GM12878 (cell line): Measurements from ENCODE around the gene GBP6. TPM values are rescaled to one million over a fixed set of nuclear protein-coding genes. Genes with fewer than 3 reads are reported as not detected.
"Not testable (repeated sequence)": the region's sequence is repeated elsewhere in the genome, so short reads cannot be mapped to it uniquely, and the experiment has no call there.

Experiments
- ATAC-seq: fragments of 200-7000 bp; cut with Tn5 transposase; 3 replicates; pipeline ENCODE4 v1.9.1; 2020; ENCODE audit warnings: mild to moderate bottlenecking, moderate library complexity
- BruUV-seq: library from RNA; stranded (reverse); fragments of 400-500 nt; replicated peaks from 2 replicates; lab custom pipeline; 2021; lab: Mats Ljungman, UMichigan
- CTCF ChIA-PET: fragments of 300-600 bp; sonication (Branson Sonifier 250); formaldehyde crosslinking; extraction: SDS; loops from one replicate; lab custom pipeline; 2021; ENCODE audit warnings: inconsistent platforms; lab: Yijun Ruan, JAX
- POLR2A ChIA-PET: fragments of 350-600 bp; formaldehyde crosslinking; extraction: SDS; loops from one replicate; lab custom pipeline; 2021; ENCODE audit warnings: inconsistent platforms; lab: Charles Lee
- RAD21 ChIA-PET: fragments of 300-600 bp; sonication (Branson Sonifier 250); formaldehyde crosslinking; loops from one replicate; lab custom pipeline; 2023; ENCODE audit warnings: antibody characterized with exemption; ENCODE audit not compliant: unreplicated experiment; lab: Charles Lee
- SMC1A ChIA-PET: fragments of 300-600 bp; sonication (Branson Sonifier 250); formaldehyde crosslinking; loops from one replicate; lab custom pipeline; 2023; ENCODE audit not compliant: unreplicated experiment, uncharacterized antibody; lab: Charles Lee
- DNase-seq: peaks from one replicate; pipeline ENCODE4 v3.0.0-alpha.2; 2011; ENCODE audit warnings: low read depth, low spot score
- FAIRE-seq: peaks from 3 replicates; lab custom pipeline; 2011; peaks lifted over from hg19 to GRCh38; lab: Jason Lieb, UNC
- H2AFZ ChIP-seq: 2 replicates; pipeline ENCODE4 v1.6.0; 2011; ENCODE audit warnings: low read depth, low read length, control low read depth; ENCODE audit not compliant: control insufficient read depth
- H3K27ac ChIP-seq: 2 replicates; pipeline ENCODE4 v1.5.1; 2011; ENCODE audit warnings: control low read depth; ENCODE audit not compliant: control insufficient read depth, insufficient read depth
- H3K27me3 ChIP-seq, 2 experiments: replicated peaks in 1 of 2; 2 replicates each; pipeline versions ENCODE4 v1.6.0 to v1.6.1; 2011; ENCODE audit warnings: low read length in 1 of 2; ENCODE audit not compliant: control insufficient read depth in 2 of 2, insufficient read depth in 2 of 2
- H3K36me3 ChIP-seq, 2 experiments: 2 replicates each; pipeline ENCODE4 v1.5.1; 2011; ENCODE audit warnings: low read length in 1 of 2; ENCODE audit not compliant: control insufficient read depth in 2 of 2, insufficient read depth in 2 of 2
- H3K4me1 ChIP-seq: 2 replicates; pipeline ENCODE4 v1.6.1; 2011; ENCODE audit warnings: mild to moderate bottlenecking, low read length, moderate library complexity, mixed read lengths; ENCODE audit not compliant: control insufficient read depth, insufficient read depth
- H3K4me2 ChIP-seq: 2 replicates; pipeline ENCODE4 v1.6.0; 2011; ENCODE audit warnings: control low read depth; ENCODE audit not compliant: control insufficient read depth, insufficient read depth
- H3K4me3 ChIP-seq: fragments of 200-600 bp; sonication (generic); 2 replicates; pipeline ENCODE4 v1.5.1; 2016
- H3K79me2 ChIP-seq: 2 replicates; pipeline ENCODE4 v1.6.0; 2011; ENCODE audit warnings: low read length; ENCODE audit not compliant: control insufficient read depth, insufficient read depth
- H3K9ac ChIP-seq: 2 replicates; pipeline ENCODE4 v1.8.0; 2011; ENCODE audit warnings: low read length, control low read depth, mixed read lengths; ENCODE audit not compliant: control insufficient read depth, insufficient read depth
- H3K9me3 ChIP-seq: replicated peaks from 3 replicates; pipeline ENCODE4 v1.5.1; 2011; ENCODE audit warnings: mild to moderate bottlenecking, low read length; ENCODE audit not compliant: control insufficient read depth, insufficient read depth
- H4K20me1 ChIP-seq: 2 replicates; pipeline ENCODE4 v1.6.0; 2011; ENCODE audit not compliant: control insufficient read depth, insufficient read depth
- CBX3 ChIP-seq: fragments of 200-600 bp; sonication (generic); IDR thresholded peaks from 2 replicates; pipeline ENCODE4 v1.6.1; 2016; ENCODE audit warnings: low read depth, borderline replicate concordance
- EZH2 ChIP-seq: IDR thresholded peaks from 2 replicates; pipeline ENCODE4 v1.6.1; 2012; ENCODE audit warnings: low read depth, mild to moderate bottlenecking, control low read depth, inconsistent platforms, low read length, borderline replicate concordance; ENCODE audit not compliant: control insufficient read depth
- FOXK2 ChIP-seq: fragments of 450-650 bp; IDR thresholded peaks from 2 replicates; pipeline ENCODE4 v1.6.1; 2017; ENCODE audit warnings: mild to moderate bottlenecking, moderate library complexity
- HSF1 ChIP-seq: fragments of 150-350 bp; IDR thresholded peaks from 2 replicates; pipeline ENCODE4 v1.6.1; 2014; ENCODE audit warnings: mild to moderate bottlenecking, low read depth, low read length
- JUND ChIP-seq: IDR thresholded peaks from 2 replicates; pipeline ENCODE4 v1.6.1; 2012; ENCODE audit warnings: low read depth, mild to moderate bottlenecking, low read length, improper control_type of control experiment, moderate library complexity
- RBBP5 ChIP-seq: fragments of 200-600 bp; sonication (generic); conservative IDR thresholded peaks from 2 replicates; pipeline ENCODE4 v1.6.1; 2016
- YBX1 ChIP-seq: fragments of 450-650 bp; IDR thresholded peaks from 2 replicates; pipeline ENCODE4 v1.6.1; 2016; ENCODE audit warnings: antibody characterized with exemption
- ZNF274 ChIP-seq: IDR thresholded peaks from one replicate; pipeline ENCODE4 v1.8.0; 2011; ENCODE audit not compliant: insufficient read length, insufficient read depth
- WGBS: methylation state at CpG from one replicate; pipeline ENCODE4 v1.1.6; 2016; ENCODE audit warnings: low lambda C conversion rate; ENCODE audit not compliant: insufficient replicate concordance, insufficient coverage; ENCODE audit errors: missing lambda C conversion rate; 5-methylcytosine and 5-hydroxymethylcytosine counted together
- in situ Hi-C: fragments of 300-500 bp; cut with MboI; formaldehyde crosslinking; loops from 9 replicates; pipeline ENCODE4 v1.14.3; 2018; ENCODE audit warnings: mixed read lengths
- intact Hi-C: fragments of 100-400 bp; cut with micrococcal nuclease; formaldehyde crosslinking; loops from one replicate; pipeline ENCODE4 v1.14.2; 2022; ENCODE audit not compliant: unreplicated experiment
- polyA plus RNA-seq, 11 experiments: library from polyadenylated mRNA; depleted of rRNA in 4 of 11; unstranded in 6 of 11; stranded (reverse) in 5 of 11; fragments of >200 nt; fragmentation: Nextera tagmentation in 4 of 11; fragmentation: Illumina TruSeq in 1 of 11; extraction: Ambion mirVana in 4 of 11; extraction: Trizol in 1 of 11; gene quantifications; 1 replicate in 1 of 11; 2 replicates in 10 of 11; pipeline versions ENCODE4 v1.2.1 to v1.2.3, GENCODE V29; 2011 to 2016; ENCODE audit warnings: inconsistent platforms in 2 of 11, missing spikeins in 2 of 11, low read depth in 1 of 11
- total RNA-seq, 4 experiments: library from RNA; depleted of rRNA in 3 of 4; stranded (reverse); fragments of >200 nt in 3 of 4; fragmentation: Illumina TruSeq in 1 of 4; extraction: Trizol in 1 of 4; gene quantifications; 2 replicates each; pipeline versions ENCODE4 v1.2.1 to v1.2.3, GENCODE V29; 2013 to 2021
- TF ChIP-seq, protein P1 (sequence below): IDR thresholded peaks from 2 replicates; pipeline ENCODE4 v1.6.1; 2011; ENCODE audit warnings: mild to moderate bottlenecking, low read depth, low read length, moderate library complexity; ENCODE audit not compliant: insufficient replicate concordance

The GBP6 gene
- total and polyA plus RNA-seq, 10 of the 15 experiments (the other 5 are each of a cell fraction or from before 2014, with no cell fraction given): 0.03 to 2.7 (median 0.05) TPM; not detected in 6

DNA sequence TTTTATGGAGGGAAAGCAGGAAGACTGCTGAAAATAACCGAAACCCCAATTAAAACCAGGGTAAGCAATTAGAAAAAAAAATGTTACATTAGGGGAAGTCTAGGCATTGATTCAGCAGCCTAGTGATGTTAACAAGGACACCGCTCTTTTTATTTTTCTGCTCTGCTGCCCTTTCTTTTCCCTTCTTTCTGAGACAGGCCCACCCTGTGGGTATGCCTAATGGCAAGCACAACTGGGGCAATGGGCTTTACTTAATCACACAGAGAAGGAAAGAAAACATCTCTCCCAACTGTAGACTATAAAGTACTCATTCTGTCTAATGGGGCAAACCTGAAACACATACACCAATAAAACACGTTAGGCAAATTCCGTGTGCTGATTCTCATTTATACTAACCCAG, 69.6 kb downstream of the GBP6 start:
- Histone ChIP-seq H3K4me2 (no peak overlapping the region), H3K4me1 (no peaks in the 10 kb centered on the region), H4K20me1 (no peaks in the 10 kb centered on the region), H3K27ac (no peak overlapping the region), H3K9me3 (peaks cover 6% of the 10 kb centered on the region; the same call in 2 of the 3 replicates), H3K27me3 (no peaks in the 10 kb centered on the region), H3K36me3 (no peaks in the 10 kb centered on the region), H3K79me2 (no peaks in the 10 kb centered on the region), H3K4me3 (no peak overlapping the region), H3K9ac (no peak overlapping the region), H2AFZ (no peak overlapping the region)
- ChIA-PET POLR2A (no interaction called here), CTCF (no interaction called here), SMC1A (no interaction called here), RAD21 (no interaction called here)
- DNase-seq (no peak), FAIRE-seq (no peak), ATAC-seq (no peak)
- TF ChIP-seq, protein P1, sequence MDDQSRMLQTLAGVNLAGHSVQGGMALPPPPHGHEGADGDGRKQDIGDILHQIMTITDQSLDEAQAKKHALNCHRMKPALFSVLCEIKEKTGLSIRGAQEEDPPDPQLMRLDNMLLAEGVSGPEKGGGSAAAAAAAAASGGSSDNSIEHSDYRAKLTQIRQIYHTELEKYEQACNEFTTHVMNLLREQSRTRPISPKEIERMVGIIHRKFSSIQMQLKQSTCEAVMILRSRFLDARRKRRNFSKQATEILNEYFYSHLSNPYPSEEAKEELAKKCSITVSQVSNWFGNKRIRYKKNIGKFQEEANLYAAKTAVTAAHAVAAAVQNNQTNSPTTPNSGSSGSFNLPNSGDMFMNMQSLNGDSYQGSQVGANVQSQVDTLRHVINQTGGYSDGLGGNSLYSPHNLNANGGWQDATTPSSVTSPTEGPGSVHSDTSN: no peak
- TF ChIP-seq HSF1 (no peak), CBX3 (no peak), RBBP5 (no peak), FOXK2 (no peak), JUND (no peak), EZH2 (no peak), ZNF274 (no peak), YBX1 (no peak)
- no TSS peak for BruUV-seq
- WGBS: 42% methylated on average over 4 of the region's 4 CpGs
- intact Hi-C loops: no loop called here
- in situ Hi-C loops: no loop called here

GRCh38 chr1:89434058-89434780, 70.4 kb downstream of the GBP6 start:
- CTCF ChIA-PET, ATAC-seq, H3K9me3 ChIP-seq, H3K79me2 ChIP-seq, BruUV-seq, H4K20me1 ChIP-seq, intact Hi-C loops, DNase-seq, H3K4me2 ChIP-seq, H3K4me1 ChIP-seq, H3K9ac ChIP-seq, POLR2A ChIA-PET, in situ Hi-C loops, H3K27ac ChIP-seq, H3K36me3 ChIP-seq, RAD21 ChIA-PET, H3K4me3 ChIP-seq, FAIRE-seq, H3K27me3 ChIP-seq, H2AFZ ChIP-seq: not testable (repeated sequence)
- 25% methylated on average over 9 of the region's 9 CpGs for WGBS
- SMC1A ChIA-PET: interaction anchor here (0.7 kb wide), 1 partner anchor 17 kb away, joined by 4 read pairs; no protein-coding TSS in a partner anchor
